Pulmonary artery endothelial cell (primary cell): ENCODE results near the gene VASH2. TPM values are rescaled to one million over a fixed set of nuclear protein-coding genes. Genes with fewer than 3 reads are reported as not detected.
"Not testable (repeated sequence)": the region's sequence is repeated elsewhere in the genome, so short reads cannot be mapped to it uniquely, and the experiment has no call there.

Experiments used
- DNase-seq: peaks from one replicate; pipeline ENCODE4 v3.0.0-alpha.2; 2011; ENCODE audit warnings: low read depth, low spot score
- total RNA-seq: library from RNA; depleted of rRNA; stranded (reverse); fragments of >200 nt; gene quantifications from 2 replicates; pipeline ENCODE4 v1.2.3, GENCODE V29; 2014

VASH2 gene
- total RNA-seq, 1 donor from 2014 or later, result 0.07 TPM

DNA sequence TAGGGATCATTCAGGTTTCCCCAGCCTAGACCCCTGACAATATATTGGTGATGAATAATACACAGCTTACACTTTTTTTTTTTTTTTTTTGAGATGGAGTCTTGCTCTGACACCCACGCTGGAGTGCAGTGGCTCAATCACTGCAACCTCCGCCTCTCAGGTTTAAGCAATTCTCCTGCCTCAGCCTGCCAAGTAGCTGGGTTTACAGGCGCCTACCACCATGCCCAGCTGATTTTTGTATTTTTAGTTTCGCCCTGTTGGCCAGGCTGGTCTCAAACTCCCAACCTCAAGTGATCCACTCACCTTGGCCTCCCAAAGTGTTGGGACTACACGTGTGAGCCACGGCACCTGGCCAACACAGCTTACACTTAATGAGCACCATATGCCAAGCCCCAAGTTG, 7.2 kb downstream of the VASH2 start:
- DNase-seq, result no peak

DNA sequence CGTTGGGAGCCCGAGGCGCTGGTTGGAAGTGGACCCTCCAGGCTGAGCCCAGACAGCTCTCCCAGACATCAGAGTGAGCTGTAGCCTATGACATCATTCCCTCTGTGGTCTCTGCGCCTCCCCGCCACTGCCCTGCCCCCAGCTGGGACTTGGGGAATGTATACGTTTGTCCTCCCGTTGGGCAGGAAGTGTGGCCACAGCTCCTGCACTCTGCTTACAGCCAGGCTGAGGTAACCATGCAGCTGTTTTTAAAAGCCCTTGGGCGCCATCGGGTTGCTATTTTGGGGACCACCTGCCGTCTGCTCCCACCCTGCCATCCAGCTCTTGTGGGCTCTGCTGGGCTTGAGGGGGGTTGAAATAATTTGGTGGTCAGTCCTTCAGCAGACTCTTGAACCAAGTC, 7.8 kb downstream of the VASH2 start:
- no peak for DNase-seq

DNA sequence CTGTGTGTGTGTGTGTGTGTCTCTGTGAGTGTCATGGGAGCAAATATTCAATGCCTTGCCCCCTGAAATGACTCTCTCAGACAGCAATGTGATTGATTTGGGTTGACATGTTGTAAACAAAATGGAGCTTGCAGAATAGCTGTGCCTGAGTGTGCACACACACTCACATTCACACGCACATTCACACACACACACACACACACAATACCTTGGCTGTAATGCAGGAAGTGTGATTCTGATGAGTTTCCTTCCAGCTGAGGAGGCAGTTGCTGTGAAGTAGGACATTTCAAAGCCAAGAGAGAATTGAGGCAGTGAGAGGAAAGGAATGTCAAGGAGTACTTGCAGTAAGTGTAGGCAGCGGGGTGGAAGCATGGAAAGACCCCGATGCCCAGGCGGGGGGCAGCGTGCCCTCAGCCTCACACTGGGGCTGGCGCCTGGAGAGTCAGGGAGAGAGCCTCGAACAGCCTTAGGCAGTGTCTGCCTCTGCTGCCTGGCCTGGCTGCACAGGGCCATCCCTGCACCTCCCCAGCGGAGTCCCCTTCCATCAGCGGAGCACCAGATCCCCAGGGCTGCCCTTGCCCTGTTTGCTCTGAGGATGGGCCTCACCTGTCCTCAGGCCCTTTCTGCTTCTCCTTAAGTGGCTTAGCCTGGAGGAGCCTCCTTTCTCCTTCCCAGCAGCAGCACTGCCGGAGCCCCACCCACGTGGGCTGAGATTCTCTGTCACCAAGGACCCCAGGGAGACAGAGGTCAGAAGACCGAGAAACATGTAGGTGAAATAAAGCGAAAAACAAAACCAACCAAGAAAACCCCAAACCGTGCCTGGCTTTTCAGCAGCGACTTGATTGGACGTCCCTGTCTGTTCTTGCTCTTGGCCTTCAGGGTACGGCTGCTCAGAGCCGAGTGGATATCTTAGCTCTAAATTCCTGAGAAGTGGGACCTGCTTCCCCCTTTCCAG, 9.2 kb downstream of the VASH2 start:
- DNase-seq, result no peak

DNA sequence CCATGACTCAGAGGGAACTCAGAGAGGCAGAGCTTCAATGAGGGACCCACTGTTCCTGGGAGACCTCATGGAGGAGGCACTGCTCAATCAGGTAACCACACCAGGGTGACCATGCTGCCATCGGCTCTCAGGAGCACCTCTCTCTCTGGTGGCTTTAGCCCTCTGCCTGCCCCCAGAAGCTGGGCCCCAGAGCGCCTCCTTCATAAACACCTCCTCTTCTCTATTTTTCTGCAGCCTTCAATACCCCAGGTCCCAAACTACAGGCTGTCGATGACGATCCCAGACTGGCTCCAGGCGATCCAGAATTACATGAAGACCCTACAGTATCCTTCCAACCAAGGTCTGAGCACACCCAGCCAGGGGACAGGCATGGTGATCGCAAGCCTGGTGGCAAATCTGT, 10.6 kb downstream of the VASH2 start:
- no peak for DNase-seq

DNA sequence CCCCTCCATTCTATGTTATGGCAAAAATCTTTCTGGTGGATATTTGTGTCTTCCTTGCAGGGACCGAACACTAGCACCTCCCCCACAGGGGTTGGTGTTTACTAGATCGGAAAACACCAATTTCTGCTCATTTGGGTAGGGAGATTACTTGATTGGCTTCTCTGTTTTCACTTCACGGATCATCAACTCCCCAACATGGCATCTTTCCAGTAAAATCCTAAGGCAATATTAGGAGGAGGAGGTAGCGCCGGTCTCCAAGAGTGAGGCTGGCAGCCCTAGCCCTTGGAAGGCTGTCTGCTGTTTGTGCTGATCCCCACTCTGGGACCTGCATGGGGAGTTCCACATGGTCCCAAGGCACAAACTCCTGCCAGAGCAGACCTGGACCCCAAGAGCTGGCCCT, 12.2 kb downstream of the VASH2 start:
- no peak for DNase-seq

DNA sequence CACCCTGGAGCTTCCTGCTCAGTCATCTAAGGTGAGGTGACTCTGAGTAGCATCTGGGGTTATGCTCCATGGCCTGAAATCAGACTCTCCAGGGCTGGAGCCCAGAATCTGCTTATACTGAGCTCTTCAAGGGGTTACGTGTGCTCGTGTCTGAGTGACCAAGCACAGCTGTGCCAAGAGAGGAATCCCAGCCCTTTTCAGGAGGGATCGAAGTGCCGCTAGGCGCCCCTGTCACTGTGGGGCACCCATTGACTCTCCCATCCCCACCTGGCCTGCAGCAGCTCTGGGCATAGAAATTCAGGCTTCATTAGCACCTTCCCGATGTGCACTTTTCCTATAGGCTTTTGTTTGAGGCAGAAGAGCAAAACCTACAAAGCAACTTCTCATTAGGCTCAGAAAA, 13.8 kb downstream of the VASH2 start:
- DNase-seq, result no peak

DNA sequence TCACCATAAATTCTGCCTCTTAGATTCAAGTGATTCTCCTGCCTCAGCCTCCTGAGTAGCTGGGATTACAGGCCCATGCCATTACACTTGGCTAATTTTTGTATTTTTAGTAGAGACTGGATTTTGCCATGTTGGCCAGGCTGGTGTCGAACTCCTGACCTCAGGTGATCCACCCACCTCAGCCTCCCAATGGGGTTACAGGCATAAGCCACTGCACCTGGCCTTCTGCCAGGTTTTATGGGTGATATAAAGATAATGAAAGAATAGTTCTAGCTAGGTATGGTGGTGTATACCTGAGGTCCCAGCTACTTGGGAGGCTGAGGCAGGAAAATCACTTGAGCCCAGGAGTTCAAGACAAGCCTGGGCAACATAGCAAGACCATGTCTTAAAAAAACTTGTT, 14.7 kb downstream of the VASH2 start:
- not testable (repeated sequence) for DNase-seq

DNA sequence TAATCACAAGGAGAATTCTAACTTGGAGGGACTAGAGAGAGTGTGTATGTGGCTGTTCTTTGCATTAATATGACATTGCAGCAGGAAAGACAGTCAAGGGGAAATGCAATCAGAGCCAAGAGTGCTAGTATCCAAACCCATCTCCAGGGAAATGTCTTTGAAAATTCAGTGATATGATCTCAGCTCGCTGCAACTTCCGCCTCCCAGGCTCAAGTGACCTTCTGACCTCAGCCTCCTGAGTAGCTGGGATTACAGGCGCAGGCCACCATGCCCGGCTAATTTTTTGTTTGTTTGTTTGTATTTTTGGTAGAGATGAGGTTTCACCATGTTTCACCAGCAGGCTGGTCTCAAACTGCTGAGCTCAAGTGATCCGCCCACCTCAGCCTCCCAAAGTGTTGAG, 16.3 kb downstream of the VASH2 start:
- DNase-seq, result no peak

DNA sequence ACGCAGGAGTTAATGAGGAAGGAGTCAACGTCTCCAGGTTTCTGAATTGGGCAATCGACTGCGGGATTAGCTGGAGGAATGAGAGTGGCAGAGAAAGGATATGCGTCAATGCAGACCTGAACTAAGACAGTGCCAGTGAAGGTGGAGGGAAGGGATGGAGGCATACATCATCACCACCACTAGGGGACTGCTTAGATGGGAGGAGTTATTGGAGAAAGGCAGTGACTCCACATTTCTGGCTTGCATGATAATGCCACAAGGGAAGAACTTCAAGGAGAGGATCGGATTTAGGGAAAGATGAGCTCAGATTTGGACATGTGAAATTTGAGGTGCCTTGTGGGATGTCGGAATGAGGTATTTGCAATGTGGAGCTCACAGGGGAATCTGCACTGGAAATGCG, 17.5 kb downstream of the VASH2 start:
- no peak for DNase-seq

DNA sequence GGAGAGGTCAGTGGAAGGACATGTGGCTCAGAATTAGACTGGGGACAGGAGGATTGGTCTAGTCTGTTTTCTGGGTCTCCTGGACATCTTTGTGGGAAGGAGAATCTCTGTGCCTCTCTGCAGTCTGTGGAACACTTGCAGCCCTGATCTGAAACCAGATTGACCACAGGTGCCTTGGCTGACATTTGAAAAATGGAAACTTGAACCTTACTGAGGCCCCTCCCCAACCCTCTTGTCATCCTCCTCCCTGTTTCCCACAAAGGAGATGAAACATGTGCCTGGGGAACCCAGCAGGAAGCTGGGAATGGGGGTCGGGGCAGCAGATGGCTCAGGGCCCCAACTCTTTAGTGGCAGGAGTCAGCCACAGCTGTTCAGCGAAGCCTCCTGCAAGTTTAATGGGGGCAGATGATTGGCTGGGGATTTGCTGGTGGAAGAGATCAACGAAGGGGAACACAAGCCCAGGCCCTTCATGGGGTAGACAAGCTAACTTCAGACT, 18.1 kb downstream of the VASH2 start:
- no peak for DNase-seq

DNA sequence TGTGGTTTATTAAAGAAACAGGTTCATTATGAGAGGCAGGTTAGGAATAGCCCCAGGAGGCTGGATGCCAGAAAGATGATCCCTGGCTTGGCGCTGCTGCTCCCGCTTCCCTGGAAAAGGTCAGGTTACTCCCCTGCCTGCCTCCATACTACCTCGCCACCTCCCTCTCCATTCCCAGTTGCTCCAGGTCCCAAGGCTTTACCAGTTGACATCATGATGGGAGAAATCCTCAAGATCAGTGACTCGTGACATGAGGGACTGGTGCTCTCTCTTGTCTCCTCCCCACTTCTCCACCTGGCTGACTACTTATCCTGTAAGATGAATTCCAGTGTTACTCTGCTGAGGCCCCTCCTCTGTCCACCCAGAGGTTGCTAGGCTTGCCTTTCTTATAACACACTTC, 19.7 kb downstream of the VASH2 start:
- no peak for DNase-seq

DNA sequence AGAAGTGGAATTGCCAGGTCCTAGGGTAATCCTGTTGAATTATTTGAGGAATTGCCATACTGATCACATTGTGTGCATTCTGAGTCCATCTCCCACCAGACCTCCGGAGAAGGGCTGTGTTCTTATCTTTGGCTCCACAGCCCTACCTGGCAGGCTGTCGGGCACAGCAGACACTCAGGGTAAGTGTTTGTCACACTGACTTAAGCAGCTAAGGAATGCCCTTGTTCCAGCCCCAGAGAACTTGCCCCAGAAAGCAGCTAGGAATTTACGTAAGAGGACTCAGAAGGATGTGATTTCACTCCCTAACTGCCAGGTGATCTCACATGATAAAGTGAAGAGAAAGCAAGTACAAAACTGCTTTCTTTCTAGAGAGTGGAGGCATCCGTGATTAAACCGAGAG, 21.0 kb downstream of the VASH2 start:
- DNase-seq, result no peak

DNA sequence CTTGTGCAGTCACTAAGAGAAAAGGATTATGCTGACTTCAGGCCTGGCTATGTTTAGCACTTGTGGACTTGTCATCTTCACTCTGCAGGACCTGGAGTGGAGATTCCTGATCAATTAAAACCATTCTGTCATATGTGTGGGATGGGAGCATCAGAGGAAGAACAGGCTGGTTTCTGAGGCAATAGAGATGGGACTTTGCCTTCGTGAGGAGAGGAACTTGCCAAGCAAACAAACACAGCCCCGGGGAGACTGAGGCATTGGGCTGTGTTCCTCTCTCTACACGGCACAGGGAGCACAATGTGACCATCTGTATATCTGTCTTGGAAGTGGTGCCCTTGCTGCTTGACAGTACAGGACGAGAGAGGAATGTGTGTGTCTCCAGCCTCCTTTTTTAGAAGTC, 23.1 kb downstream of the VASH2 start:
- DNase-seq, result no peak

DNA sequence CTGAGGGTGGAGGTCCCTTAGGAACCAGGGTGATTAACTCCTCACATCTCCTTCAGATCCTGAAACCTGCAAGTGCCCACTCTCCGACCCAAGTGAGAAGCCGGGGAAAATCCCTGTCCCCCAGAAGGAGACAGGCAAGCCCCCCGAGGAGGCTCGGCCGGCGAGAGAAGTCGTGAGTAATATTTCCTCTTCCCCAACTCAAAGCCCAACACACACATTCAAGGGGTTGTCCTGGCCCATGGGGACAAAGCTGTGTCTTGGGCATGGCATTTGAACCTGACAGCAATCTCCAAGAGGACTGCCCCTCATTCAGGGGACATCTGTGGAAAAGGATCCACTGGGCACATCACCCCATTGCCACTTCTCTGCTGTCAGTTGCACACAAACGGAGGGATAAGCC, 23.6 kb downstream of the VASH2 start:
- DNase-seq, result no peak

DNA sequence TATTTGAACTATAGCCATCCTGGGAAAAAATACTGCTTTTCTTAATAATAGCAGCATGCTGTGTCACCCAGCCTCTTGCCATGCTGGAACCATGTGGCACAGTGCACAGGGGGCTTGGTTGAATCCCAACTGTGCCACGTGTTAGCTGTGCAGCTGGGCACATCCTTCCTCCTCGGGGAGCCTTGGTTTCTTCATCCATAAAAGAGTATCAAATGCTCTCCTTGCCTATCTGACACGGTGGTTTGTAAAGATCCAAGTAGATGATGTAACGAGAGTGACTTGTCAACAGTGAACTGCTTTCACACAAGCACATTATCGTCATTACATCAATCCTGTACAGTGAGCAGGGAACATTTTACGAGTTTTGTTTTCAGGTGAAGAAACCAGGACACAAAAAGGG, 24.4 kb downstream of the VASH2 start:
- no peak for DNase-seq

DNA sequence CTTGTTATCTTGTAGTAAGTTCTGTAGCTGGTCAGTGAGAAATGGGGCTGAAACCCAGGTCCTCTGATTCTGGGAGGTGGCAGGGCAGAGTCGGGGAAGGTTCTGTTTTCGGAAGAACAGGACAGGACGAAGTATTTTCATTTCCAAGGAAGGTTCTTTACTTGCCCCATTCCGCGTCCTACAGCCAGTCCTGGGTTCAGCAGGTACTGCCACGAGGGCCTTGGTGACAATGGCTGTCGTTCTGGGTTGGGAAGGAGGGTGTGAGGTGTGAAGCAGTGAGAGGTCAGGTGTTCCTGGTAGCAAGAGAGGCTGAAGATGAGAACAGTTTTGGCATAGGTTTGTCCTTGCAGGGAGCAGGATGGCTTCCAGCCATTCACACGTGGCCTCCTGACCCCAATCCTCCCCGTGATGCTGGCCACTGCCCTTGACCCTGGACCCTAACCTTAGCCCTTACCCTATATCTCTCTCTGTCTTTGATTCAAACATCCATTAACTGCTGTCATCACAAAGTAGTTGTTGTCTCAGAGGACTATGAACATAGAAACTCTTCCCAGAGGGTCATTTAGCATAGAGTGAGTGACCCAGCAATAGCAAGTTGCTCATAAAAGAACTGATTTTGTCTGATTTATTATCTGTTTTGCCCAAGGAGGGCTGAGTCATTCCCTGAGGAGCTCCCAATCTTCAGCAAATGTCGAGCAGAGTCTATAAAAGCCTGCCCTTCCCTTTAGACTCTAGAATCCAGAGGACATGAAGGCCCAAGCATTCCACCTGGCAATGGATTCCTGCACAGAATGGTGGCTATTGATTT, 25.0 kb downstream of the VASH2 start:
- DNase-seq, result no peak

DNA sequence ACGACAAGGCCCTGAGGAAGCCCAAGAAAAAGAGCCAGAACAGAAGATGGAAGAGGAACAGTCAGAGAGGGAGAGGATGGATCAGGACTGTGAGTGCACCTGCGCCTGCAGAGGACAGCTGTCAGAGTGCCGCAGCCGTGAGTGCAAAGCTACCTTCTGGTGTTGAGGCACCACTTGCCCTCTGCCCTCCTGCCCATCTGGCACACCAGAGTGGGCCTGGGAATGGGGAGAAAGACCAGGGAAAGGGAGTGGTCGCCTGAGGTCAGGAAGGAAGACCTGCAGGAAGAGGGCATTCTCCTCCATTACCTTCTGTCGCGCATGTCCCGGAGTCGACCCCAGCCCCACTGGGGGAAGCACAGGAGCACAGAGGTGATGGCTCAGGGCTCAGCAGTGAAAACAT, 26.2 kb downstream of the VASH2 start:
- DNase-seq, result no peak

DNA sequence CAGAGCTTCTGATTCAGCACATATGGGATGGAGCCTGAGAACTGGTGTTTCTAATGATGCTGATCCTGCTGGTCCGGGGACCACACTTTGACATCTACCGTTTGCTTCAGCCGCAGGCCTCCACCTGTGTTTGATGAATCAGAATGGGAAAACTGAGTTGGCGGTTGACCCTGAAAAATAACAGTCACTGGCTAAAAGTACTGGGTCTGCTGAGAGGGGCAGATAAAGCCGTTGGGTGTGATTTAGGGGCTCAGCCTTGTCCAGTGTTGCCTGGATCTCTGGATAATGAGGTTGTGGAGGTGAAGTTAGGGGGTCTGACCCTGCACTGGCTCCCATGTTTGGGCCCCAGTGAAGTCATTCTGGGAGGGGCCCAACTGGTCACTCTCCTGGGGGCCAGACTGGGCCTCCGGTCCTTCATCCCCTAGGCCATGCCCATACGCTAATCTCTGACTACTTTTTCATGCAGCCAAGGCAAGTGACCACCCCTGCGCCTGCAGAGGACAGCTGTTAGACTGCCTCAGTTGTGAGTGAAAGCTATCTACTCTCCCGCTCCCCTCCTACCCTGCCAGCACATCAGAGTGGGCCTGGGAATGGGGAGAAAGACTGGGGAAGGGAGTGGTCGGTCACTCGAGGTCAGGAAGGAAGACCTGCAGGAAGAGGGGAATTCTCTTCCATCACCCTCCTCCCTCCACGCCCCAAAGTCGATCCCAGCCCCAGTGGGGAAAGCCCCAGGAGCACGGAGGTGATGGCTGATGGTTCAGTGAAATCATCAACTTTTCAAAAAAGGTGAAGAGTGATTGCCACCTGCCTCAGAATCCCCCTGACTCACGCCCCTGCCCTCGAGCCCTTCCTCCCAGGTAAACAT, 27.7 kb downstream of the VASH2 start:
- no peak for DNase-seq

DNA sequence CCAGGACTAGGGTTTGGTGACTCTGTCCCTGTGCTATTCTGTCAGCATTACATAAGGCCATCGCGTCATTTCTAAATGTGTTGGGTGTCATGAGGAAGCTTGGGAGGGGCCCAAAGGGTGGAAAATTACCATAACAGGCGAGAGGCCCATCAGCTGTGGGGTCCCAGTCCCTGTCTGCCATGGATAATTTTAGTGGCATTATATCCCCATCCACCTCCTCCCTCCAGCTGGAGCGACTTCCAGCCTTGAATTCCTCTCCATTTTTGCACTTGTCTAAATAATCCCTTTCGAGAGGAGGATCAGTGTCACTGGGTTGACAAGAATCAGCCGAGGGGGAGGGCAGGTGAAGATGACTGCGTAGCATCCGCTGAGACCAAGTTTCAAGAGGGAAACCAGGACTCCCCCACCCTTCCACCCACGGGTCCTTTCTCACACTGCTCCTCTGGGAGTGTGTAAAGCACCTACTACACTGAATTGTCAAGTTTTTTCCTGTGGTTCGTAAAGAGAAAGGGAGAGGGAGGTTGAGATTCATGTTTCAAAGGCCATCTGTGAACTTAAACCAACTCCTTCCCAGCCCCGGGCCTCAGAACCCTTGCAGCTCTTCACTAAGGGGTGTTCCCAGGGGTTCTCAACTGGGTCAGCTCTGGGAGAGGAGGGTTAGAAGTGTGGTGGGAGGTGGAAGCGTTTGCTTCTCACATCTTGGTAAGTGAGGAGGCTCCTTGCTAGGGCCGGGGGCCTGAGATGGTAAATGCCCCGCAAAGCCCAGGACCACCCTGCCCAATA, 29.2 kb downstream of the VASH2 start:
- no peak for DNase-seq

DNA sequence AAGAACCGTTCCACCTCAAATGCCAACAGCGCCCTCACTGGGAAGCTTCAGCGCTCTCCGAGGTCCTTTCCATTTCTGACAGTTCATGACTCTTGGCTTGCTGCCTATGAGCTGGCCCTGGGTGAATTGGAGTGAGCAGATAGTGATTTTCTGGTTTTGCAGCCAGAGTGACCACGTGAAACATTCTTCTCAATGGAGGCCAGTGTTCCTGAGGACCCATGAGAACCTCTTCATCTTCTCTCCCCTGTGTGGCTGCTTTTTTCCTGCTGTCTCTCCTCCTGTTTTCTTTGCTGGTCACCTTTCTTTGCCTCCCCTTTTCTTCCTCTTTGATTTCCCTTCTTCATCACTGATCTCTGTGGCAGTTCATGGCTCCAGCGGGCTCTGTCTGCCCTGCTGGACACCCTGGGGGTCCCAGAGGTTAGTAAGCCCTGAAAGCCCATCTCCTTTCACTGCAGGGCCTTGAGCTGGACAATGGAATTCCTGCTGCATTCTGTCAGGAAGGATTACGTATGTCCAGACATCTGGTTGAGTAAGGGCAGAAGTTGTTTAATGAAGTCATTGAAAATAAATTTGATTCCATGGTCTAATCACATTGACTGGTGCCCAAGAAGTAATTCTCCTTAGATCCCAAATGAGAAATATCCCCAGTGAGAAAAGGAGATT, 29.9 kb downstream of the VASH2 start:
- DNase-seq, result no peak
